CD4-positive, alpha-beta T cell (primary cell): Measurements from ENCODE around the gene CFAP299. TPM values are rescaled to one million over a fixed set of nuclear protein-coding genes. Genes with fewer than 3 reads are reported as not detected.

Source experiments
- ATAC-seq: fragments of 200-7000 bp; cut with Tn5 transposase; one replicate; pipeline ENCODE4 v1.10.0; 2022; ENCODE audit warnings: mild to moderate bottlenecking; ENCODE audit not compliant: poor library complexity
- CTCF ChIA-PET: fragments of 350-600 bp; sonication (Branson Sonifier 250); formaldehyde crosslinking; loops from one replicate; lab custom pipeline; 2021; ENCODE audit warnings: antibody characterized with exemption, inconsistent platforms; lab: Charles Lee
- POLR2A ChIA-PET: fragments of 350-600 bp; sonication (Branson Sonifier 250); formaldehyde crosslinking; loops from one replicate; lab custom pipeline; 2021; ENCODE audit warnings: antibody characterized with exemption, inconsistent platforms; lab: Charles Lee
- DNase-seq, 14 experiments: peaks; one replicate each; pipeline ENCODE4 v3.0.0-alpha.2; 2013 to 2020; ENCODE audit warnings: mixed read lengths in 2 of 14
- H3K27ac ChIP-seq, 2 donors: one replicate each; pipeline versions ENCODE4 v1.5.1 to v1.7.0; 2013; ENCODE audit warnings: low read length in 2 of 2, low read depth in 1 of 2, mild to moderate bottlenecking in 1 of 2
- H3K27me3 ChIP-seq, 2 experiments: 1 replicate in 1 of 2; 2 replicates in 1 of 2; pipeline versions ENCODE4 v1.6.1 to v1.7.0; 2013; ENCODE audit warnings: low read length in 2 of 2, control low read depth in 1 of 2, mild to moderate bottlenecking in 1 of 2, moderate library complexity in 1 of 2; ENCODE audit not compliant: insufficient read depth in 2 of 2, control insufficient read depth in 1 of 2
- H3K36me3 ChIP-seq: one replicate; pipeline ENCODE4 v1.6.1; 2013; ENCODE audit warnings: low read length, control low read depth; ENCODE audit not compliant: insufficient read depth
- H3K4me1 ChIP-seq: one replicate; pipeline ENCODE4 v1.6.1; 2013; ENCODE audit warnings: low read length, control low read depth; ENCODE audit not compliant: insufficient read depth
- H3K4me3 ChIP-seq: one replicate; pipeline ENCODE4 v1.5.1; 2013; ENCODE audit warnings: mild to moderate bottlenecking, low read length, moderate library complexity
- H3K9me3 ChIP-seq, 2 experiments: 1 replicate in 1 of 2; 2 replicates in 1 of 2; pipeline versions ENCODE4 v1.6.1 to v1.7.0; 2013; ENCODE audit warnings: low read length in 2 of 2, mild to moderate bottlenecking in 2 of 2, control low read depth in 1 of 2, moderate library complexity in 1 of 2; ENCODE audit not compliant: control insufficient read depth in 1 of 2, insufficient read depth in 1 of 2
- H3K27ac Mint-ChIP-seq: one replicate; pipeline ENCODE4 v1.8.0; 2020; ENCODE audit warnings: mixed read lengths
- H3K27me3 Mint-ChIP-seq: one replicate; pipeline ENCODE4 v1.8.0; 2021; ENCODE audit warnings: mixed read lengths
- H3K36me3 Mint-ChIP-seq: one replicate; pipeline ENCODE4 v1.8.0; 2021; ENCODE audit warnings: low read depth, mixed read lengths
- H3K4me1 Mint-ChIP-seq: one replicate; pipeline ENCODE4 v1.8.0; 2021; ENCODE audit warnings: low read depth, mixed read lengths
- H3K4me3 Mint-ChIP-seq: one replicate; pipeline ENCODE4 v1.8.0; 2020; ENCODE audit warnings: mild to moderate bottlenecking, mixed read lengths
- H3K9me3 Mint-ChIP-seq: one replicate; pipeline ENCODE4 v1.8.0; 2020; ENCODE audit warnings: mixed read lengths
- CTCF ChIP-seq: fragments of 200-600 bp; IDR thresholded peaks from one replicate; pipeline ENCODE4 v1.8.0; 2022; ENCODE audit warnings: antibody characterized with exemption, mild to moderate bottlenecking
- intact Hi-C, 2 experiments: fragments of 100-400 bp; cut with DNase I in 1 of 2; cut with micrococcal nuclease in 1 of 2; formaldehyde crosslinking; loops; one replicate each; pipeline versions ENCODE4 v1.15.1 to v1.9.0; 2023 to 2025; cut with DNase I, micrococcal nuclease
- total RNA-seq, 174 experiments: library from RNA in 2 of 174; stranded (reverse) in 2 of 174; gene quantifications; one replicate each; pipeline ENCODE4 v1.2.3 and lab custom pipeline; 2021 to 2026

Gene CFAP299
- total RNA-seq, 2 experiments from 2014 or later = not detected

- POLR2A ChIA-PET = no interaction called here
- DNase-seq = no peak
- no peaks in the 10 kb centered on the region for H3K9me3 Mint-ChIP-seq
- ATAC-seq = no peak
- Histone ChIP-seq H3K27me3 (peaks cover 0 to 3% of the 10 kb centered on the region in 2 experiments), H3K36me3 (no peaks in the 10 kb centered on the region), H3K4me3 (no peak overlapping the region), H3K4me1 (no peaks in the 10 kb centered on the region), H3K27ac (no peak overlapping the region), H3K9me3 (no peaks in the 10 kb centered on the region)
- H3K27me3 Mint-ChIP-seq = peaks cover 10% of the 10 kb centered on the region
- CTCF ChIA-PET = no interaction called here
- no peak for TF ChIP-seq CTCF
- H3K36me3 Mint-ChIP-seq = no peaks in the 10 kb centered on the region
- H3K4me3 Mint-ChIP-seq = no peak overlapping the region
- intact Hi-C loops = no loop called here
- peaks cover 6% of the 10 kb centered on the region for H3K4me1 Mint-ChIP-seq
- no peak overlapping the region for H3K27ac Mint-ChIP-seq
Observed at GRCh38 chr4:80321776-80322175, 13.8 kb upstream of the CFAP299 start.

- H3K27me3 ChIP-seq = peaks cover 0 to 3% of the 10 kb centered on the region in 2 experiments
- H3K4me3 ChIP-seq = no peak overlapping the region
- Mint-ChIP-seq H3K4me3 (no peak overlapping the region), H3K36me3 (no peaks in the 10 kb centered on the region), H3K9me3 (no peaks in the 10 kb centered on the region), H3K27ac (no peak overlapping the region), H3K4me1 (peaks cover 6% of the 10 kb centered on the region), H3K27me3 (peaks cover under 1% of the 10 kb centered on the region)
- H3K27ac ChIP-seq = no peak overlapping the region
- intact Hi-C loops = no loop called here
- no peak for TF ChIP-seq CTCF
- H3K36me3 ChIP-seq = no peaks in the 10 kb centered on the region
- CTCF ChIA-PET = no interaction called here
- POLR2A ChIA-PET = interaction anchor here (1.1 kb wide), 1 partner anchor 10 kb away, joined by 3 read pairs; no protein-coding TSS in a partner anchor
- H3K9me3 ChIP-seq = no peaks in the 10 kb centered on the region
- H3K4me1 ChIP-seq = no peaks in the 10 kb centered on the region
- DNase-seq = peak in 1 of 14 experiments; percentile 4
- no peak for ATAC-seq
Observed at GRCh38 chr4:80322716-80323115, 12.8 kb upstream of the CFAP299 start.

- Histone ChIP-seq H3K4me1 (no peaks in the 10 kb centered on the region), H3K27me3 (peaks cover 0 to 3% of the 10 kb centered on the region in 2 experiments), H3K27ac (no peak overlapping the region), H3K4me3 (no peak overlapping the region), H3K9me3 (no peaks in the 10 kb centered on the region), H3K36me3 (no peaks in the 10 kb centered on the region)
- ChIA-PET POLR2A (no interaction called here), CTCF (no interaction called here)
- Mint-ChIP-seq H3K9me3 (no peaks in the 10 kb centered on the region), H3K36me3 (no peaks in the 10 kb centered on the region), H3K27ac (no peak overlapping the region), H3K4me3 (no peak overlapping the region), H3K4me1 (peaks cover 6% of the 10 kb centered on the region), H3K27me3 (no peaks in the 10 kb centered on the region)
- intact Hi-C loops = no loop called here
- DNase-seq (no peak), ATAC-seq (no peak)
- no peak for TF ChIP-seq CTCF
Observed at GRCh38 chr4:80324171-80324570, 11.4 kb upstream of the CFAP299 start.
